HepG2 (cell line): Measurements from ENCODE around the gene CTAG1B. TPM values are rescaled to one million over a fixed set of nuclear protein-coding genes. Genes with fewer than 3 reads are reported as not detected.
"Not testable (repeated sequence)": the region's sequence is repeated elsewhere in the genome, so short reads cannot be mapped to it uniquely, and the experiment has no call there.

ENCODE experiments used
- ATAC-seq: fragments of 200-7000 bp; cut with Tn5 transposase; 3 replicates; pipeline ENCODE4 v1.9.1; 2020; ENCODE audit warnings: mild to moderate bottlenecking, moderate library complexity
- BruUV-seq: library from RNA; stranded (reverse); fragments of 400-500 nt; replicated peaks from 2 replicates; lab custom pipeline; 2021; lab: Mats Ljungman, UMichigan
- CTCF ChIA-PET: fragments of 300-600 bp; formaldehyde crosslinking; extraction: SDS; loops from one replicate; lab custom pipeline; 2021; ENCODE audit warnings: low total read pairs, inconsistent platforms, low intra/inter-chr PET ratio; lab: Yijun Ruan, JAX
- POLR2A ChIA-PET: fragments of 350-600 bp; sonication (Branson Sonifier 250); formaldehyde crosslinking; loops from one replicate; lab custom pipeline; 2020; ENCODE audit warnings: antibody characterized with exemption, inconsistent platforms; lab: Yijun Ruan, JAX
- DNase-seq: peaks from one replicate; pipeline ENCODE4 v3.0.0-alpha.2; 2015; ENCODE audit warnings: low spot score
- FAIRE-seq: peaks from 3 replicates; lab custom pipeline; 2011; peaks lifted over from hg19 to GRCh38; lab: Jason Lieb, UNC
- H2AFZ ChIP-seq: one replicate; pipeline ENCODE4 v1.6.1; 2011; ENCODE audit warnings: low read length, inconsistent platforms
- H3K27ac ChIP-seq: fragments of 300-600 bp; 3 replicates; pipeline ENCODE4 v1.8.0; 2011; ENCODE audit warnings: mixed run types, mild to moderate bottlenecking, mixed read lengths, low read length, inconsistent platforms; ENCODE audit not compliant: insufficient read depth; ENCODE audit errors: extremely low read length
- H3K27me3 ChIP-seq, 2 experiments: fragments of 200-600 bp in 1 of 2; 2 replicates in 1 of 2; 3 replicates in 1 of 2; pipeline versions ENCODE4 v1.6.0 to v1.8.0; 2011; ENCODE audit warnings: low read length in 2 of 2, mild to moderate bottlenecking in 2 of 2, moderate library complexity in 2 of 2, inconsistent platforms in 1 of 2; ENCODE audit not compliant: insufficient read depth in 2 of 2, control insufficient read depth in 1 of 2
- H3K36me3 ChIP-seq, 2 experiments: fragments of 200-600 bp in 1 of 2; replicated peaks in 1 of 2; 2 replicates in 1 of 2; 3 replicates in 1 of 2; pipeline versions ENCODE4 v1.5.1 to v1.8.0; 2011; ENCODE audit warnings: low read length in 2 of 2, inconsistent platforms in 1 of 2; ENCODE audit not compliant: insufficient read depth in 2 of 2, control insufficient read depth in 1 of 2
- H3K4me1 ChIP-seq: 2 replicates; pipeline ENCODE4 v1.5.1; 2012; ENCODE audit warnings: low read length, inconsistent platforms; ENCODE audit not compliant: insufficient read depth
- H3K4me2 ChIP-seq: 2 replicates; pipeline ENCODE4 v1.6.0; 2011; ENCODE audit warnings: low read depth, low read length, inconsistent platforms
- H3K4me3 ChIP-seq, 3 experiments: fragments of 200-600 bp in 1 of 3; sonication (generic), shearing (Covaris generic) in 1 of 3; replicated peaks in 1 of 3; 2 replicates each; pipeline ENCODE4 v1.5.1; 2011 to 2016; ENCODE audit warnings: low read length in 3 of 3, inconsistent platforms in 2 of 3, low read depth in 2 of 3, mild to moderate bottlenecking in 2 of 3, control low read depth in 1 of 3, mixed read lengths in 1 of 3; ENCODE audit not compliant: insufficient read depth in 1 of 3
- H3K79me2 ChIP-seq: one replicate; pipeline ENCODE4 v1.6.1; 2011; ENCODE audit warnings: low read length, inconsistent platforms; ENCODE audit not compliant: insufficient read depth
- H3K9ac ChIP-seq: 2 replicates; pipeline ENCODE4 v1.6.0; 2011; ENCODE audit warnings: mild to moderate bottlenecking, low read depth, low read length, inconsistent platforms; ENCODE audit not compliant: insufficient read depth
- H3K9me3 ChIP-seq: 2 replicates; pipeline ENCODE4 v1.5.1; 2012; ENCODE audit warnings: mild to moderate bottlenecking, low read length
- H4K20me1 ChIP-seq: 2 replicates; pipeline ENCODE4 v1.6.0; 2011; ENCODE audit warnings: inconsistent platforms, mild to moderate bottlenecking, low read length, moderate library complexity; ENCODE audit not compliant: insufficient read depth
- WGBS: methylation state at CpG from one replicate; pipeline ENCODE4 v1.1.6; 2017; ENCODE audit warnings: low lambda C conversion rate; 5-methylcytosine and 5-hydroxymethylcytosine counted together
- in situ Hi-C: cut with HindIII; loops from 2 replicates; pipeline ENCODE4 v1.10.0; 2017; ENCODE audit warnings: low pct_unique_long_range_greater_than_20kb; ENCODE audit not compliant: extremely low pct_ligation_motif_present
- intact Hi-C: fragments of 100-400 bp; cut with micrococcal nuclease; formaldehyde crosslinking; loops from one replicate; pipeline ENCODE4 v1.10.0; 2022; ENCODE audit not compliant: unreplicated experiment
- polyA plus RNA-seq, 8 experiments: library from polyadenylated mRNA; depleted of rRNA in 3 of 8; stranded (reverse) in 7 of 8; unstranded in 1 of 8; fragments of >200 nt; fragmentation: Illumina TruSeq in 4 of 8; extraction: Trizol in 4 of 8; gene quantifications; 2 replicates each; pipeline versions ENCODE4 v1.2.1 to v1.2.3, GENCODE V29; 2011 to 2016; ENCODE audit warnings: low read depth in 4 of 8, missing spikeins in 1 of 8, mixed read lengths in 1 of 8; ENCODE audit not compliant: insufficient read depth in 1 of 8
- total RNA-seq, 5 experiments: library from RNA; depleted of rRNA; stranded (reverse); fragments of >200 nt; fragmentation: Illumina TruSeq; extraction: Trizol; gene quantifications; 2 replicates each; pipeline ENCODE4 v1.2.3, GENCODE V29; 2016; ENCODE audit warnings: low read depth in 1 of 5

Gene CTAG1B
- total and polyA plus RNA-seq, 2 of the 13 experiments (the other 11 are each of a cell fraction or from before 2014, with no cell fraction given), result not detected

GRCh38 chrX:154630949-154631348 lies 11.9 kb upstream of the CTAG1B start:
- H3K4me1 ChIP-seq, ATAC-seq, CTCF ChIA-PET: not testable (repeated sequence)

GRCh38 chrX:154628960-154629359 lies 9.9 kb upstream of the CTAG1B start:
- intact Hi-C loops, H3K4me2 ChIP-seq, H4K20me1 ChIP-seq, H3K27ac ChIP-seq, DNase-seq, H3K79me2 ChIP-seq, in situ Hi-C loops, BruUV-seq, FAIRE-seq, H3K27me3 ChIP-seq, H3K4me3 ChIP-seq, H2AFZ ChIP-seq, H3K9me3 ChIP-seq, POLR2A ChIA-PET, CTCF ChIA-PET, H3K9ac ChIP-seq, H3K4me1 ChIP-seq, H3K36me3 ChIP-seq: not testable (repeated sequence)
- ATAC-seq, result peak; percentile 65
- no CpG with 5 or more reads among the region's 5 CpGs for WGBS

More at GRCh38 chrX:154630949-154631348, 11.9 kb upstream of the CTAG1B start:
- WGBS, result no CpG with 5 or more reads among the region's 11 CpGs
- FAIRE-seq, H3K9ac ChIP-seq, H3K9me3 ChIP-seq, BruUV-seq, DNase-seq, H3K27ac ChIP-seq, H3K79me2 ChIP-seq, POLR2A ChIA-PET, in situ Hi-C loops, H3K4me2 ChIP-seq, H3K27me3 ChIP-seq, H3K36me3 ChIP-seq, intact Hi-C loops, H3K4me3 ChIP-seq, H4K20me1 ChIP-seq, H2AFZ ChIP-seq: not testable (repeated sequence)

GRCh38 chrX:154620767-154621414 lies 1.8 kb upstream of the CTAG1B start:
- H4K20me1 ChIP-seq, DNase-seq, H3K4me1 ChIP-seq, H3K4me3 ChIP-seq, H3K79me2 ChIP-seq, POLR2A ChIA-PET, intact Hi-C loops, H3K27ac ChIP-seq, BruUV-seq, H3K9me3 ChIP-seq, CTCF ChIA-PET, H3K4me2 ChIP-seq, H3K9ac ChIP-seq, in situ Hi-C loops, H3K36me3 ChIP-seq, H2AFZ ChIP-seq, H3K27me3 ChIP-seq: not testable (repeated sequence)
- ATAC-seq, result peak; percentile 58
- no CpG with 5 or more reads among the region's 11 CpGs for WGBS
- FAIRE-seq, result peak; percentile 97

- WGBS, result 0% methylated on average over 6 of the region's 12 CpGs
- intact Hi-C loops, H3K4me1 ChIP-seq, ATAC-seq, BruUV-seq, H3K4me3 ChIP-seq, H3K4me2 ChIP-seq, H3K27ac ChIP-seq, in situ Hi-C loops, H4K20me1 ChIP-seq, POLR2A ChIA-PET, H2AFZ ChIP-seq, DNase-seq, H3K9ac ChIP-seq, H3K79me2 ChIP-seq, H3K9me3 ChIP-seq, FAIRE-seq, CTCF ChIA-PET, H3K27me3 ChIP-seq, H3K36me3 ChIP-seq: not testable (repeated sequence)
These were observed 5.5 kb downstream of the CTAG1B start for GRCh38 chrX:154613586-154613985.
